Measurements from ENCODE around the gene LY6G6C. TPM values are rescaled to one million over a fixed set of nuclear protein-coding genes. Genes with fewer than 3 reads are reported as not detected.

Gene LY6G6C
- total and polyA plus RNA-seq, 2 of the 13 experiments (the other 11 are each of a cell fraction or from before 2014, with no cell fraction given) = 0.15 TPM; not detected in 1

DNA sequence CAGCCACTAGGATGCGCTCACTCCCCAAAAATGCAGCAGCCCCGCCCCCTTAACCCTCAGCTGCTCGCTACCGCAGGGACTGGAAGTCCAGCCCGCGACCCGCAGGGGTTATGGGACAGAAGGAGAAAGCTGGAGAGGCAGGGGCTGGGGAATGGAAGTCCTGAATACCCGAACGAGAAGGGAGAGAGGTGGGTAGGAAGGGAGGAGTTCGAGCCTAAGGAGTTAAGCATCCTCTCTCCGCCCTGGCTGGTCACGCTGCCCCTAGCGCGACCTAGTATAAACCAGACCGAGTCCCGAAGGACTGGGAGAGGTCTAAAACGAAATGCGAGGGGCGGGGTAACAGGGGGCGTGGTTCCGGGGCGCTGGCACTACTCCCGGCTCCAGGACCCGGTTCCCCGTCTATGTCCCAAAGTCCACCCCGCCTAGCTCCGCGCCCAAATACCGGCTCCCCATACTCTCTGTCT is 8.0 kb upstream of the LY6G6C start (continued):
- no peak for TF ChIP-seq EHMT2 (IDR thresholded peaks at IDR 0.05; ENCODE audit: borderline replicate concordance, low read depth, low read length)
- TF ChIP-seq ZNF709 (CRISPR knock-in tag; IDR thresholded peaks at IDR 0.05) = 0 out of 2 replicates have a peak, but pooled peaks have one; percentile 22
- no peak; the same call in 1 of the 2 replicates for TF ChIP-seq SRY (CRISPR knock-in tag; IDR thresholded peaks at IDR 0.05)
- no peak for TF ChIP-seq ZNF577 (CRISPR knock-in tag; IDR thresholded peaks at IDR 0.05; ENCODE audit: borderline replicate concordance, low read depth)
- peak; percentile 78 for TF ChIP-seq HDAC1 (CRISPR knock-in tag; IDR thresholded peaks at IDR 0.05)
- TF ChIP-seq ZBTB49 (CRISPR knock-in tag; IDR thresholded peaks at IDR 0.05; ENCODE audit: borderline replicate concordance) = no peak
- TF ChIP-seq KAT7 (CRISPR knock-in tag; IDR thresholded peaks at IDR 0.05; ENCODE audit: borderline replicate concordance) = no peak
- TF ChIP-seq PBX2 (CRISPR knock-in tag; IDR thresholded peaks at IDR 0.05) = no peak
- TF ChIP-seq ZNF768 (CRISPR knock-in tag; IDR thresholded peaks at IDR 0.05) = peak; percentile 22; the same call in 1 of the 2 replicates
- TF ChIP-seq ZNF3 (CRISPR knock-in tag; IDR thresholded peaks at IDR 0.05) = no peak
- peak; percentile 80 for TF ChIP-seq ZBTB7A (CRISPR knock-in tag; IDR thresholded peaks at IDR 0.05)
- peak; percentile 77; the same call in 1 of the 2 replicates for TF ChIP-seq CBX5 (CRISPR knock-in tag; IDR thresholded peaks at IDR 0.05; ENCODE audit: borderline replicate concordance)
- TF ChIP-seq, protein P1, sequence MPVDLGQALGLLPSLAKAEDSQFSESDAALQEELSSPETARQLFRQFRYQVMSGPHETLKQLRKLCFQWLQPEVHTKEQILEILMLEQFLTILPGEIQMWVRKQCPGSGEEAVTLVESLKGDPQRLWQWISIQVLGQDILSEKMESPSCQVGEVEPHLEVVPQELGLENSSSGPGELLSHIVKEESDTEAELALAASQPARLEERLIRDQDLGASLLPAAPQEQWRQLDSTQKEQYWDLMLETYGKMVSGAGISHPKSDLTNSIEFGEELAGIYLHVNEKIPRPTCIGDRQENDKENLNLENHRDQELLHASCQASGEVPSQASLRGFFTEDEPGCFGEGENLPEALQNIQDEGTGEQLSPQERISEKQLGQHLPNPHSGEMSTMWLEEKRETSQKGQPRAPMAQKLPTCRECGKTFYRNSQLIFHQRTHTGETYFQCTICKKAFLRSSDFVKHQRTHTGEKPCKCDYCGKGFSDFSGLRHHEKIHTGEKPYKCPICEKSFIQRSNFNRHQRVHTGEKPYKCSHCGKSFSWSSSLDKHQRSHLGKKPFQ (CRISPR knock-in tag; IDR thresholded peaks at IDR 0.05; ENCODE audit: insufficient replicate concordance) = no peak
- peak; percentile 40; the same call in 1 of the 2 replicates for TF ChIP-seq NCOA2 (CRISPR knock-in tag; IDR thresholded peaks at IDR 0.05)
- no peak for TF ChIP-seq XBP1 (CRISPR knock-in tag; IDR thresholded peaks at IDR 0.05)
- TF ChIP-seq NR2F1 (CRISPR knock-in tag; IDR thresholded peaks at IDR 0.05) = peak in 1 of 2 experiments; percentile 59; a peak in 1 of 4 replicates
- TF ChIP-seq, protein P2, sequence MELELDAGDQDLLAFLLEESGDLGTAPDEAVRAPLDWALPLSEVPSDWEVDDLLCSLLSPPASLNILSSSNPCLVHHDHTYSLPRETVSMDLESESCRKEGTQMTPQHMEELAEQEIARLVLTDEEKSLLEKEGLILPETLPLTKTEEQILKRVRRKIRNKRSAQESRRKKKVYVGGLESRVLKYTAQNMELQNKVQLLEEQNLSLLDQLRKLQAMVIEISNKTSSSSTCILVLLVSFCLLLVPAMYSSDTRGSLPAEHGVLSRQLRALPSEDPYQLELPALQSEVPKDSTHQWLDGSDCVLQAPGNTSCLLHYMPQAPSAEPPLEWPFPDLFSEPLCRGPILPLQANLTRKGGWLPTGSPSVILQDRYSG (CRISPR knock-in tag; IDR thresholded peaks at IDR 0.05) = no peak
- no peak for TF ChIP-seq ATF7-NPFF (CRISPR knock-in tag; IDR thresholded peaks at IDR 0.05; ENCODE audit: low read depth)
- peak; percentile 27 for TF ChIP-seq POGZ (CRISPR knock-in tag; IDR thresholded peaks at IDR 0.05)
- TF ChIP-seq ZNF816 (CRISPR knock-in tag; IDR thresholded peaks at IDR 0.05; ENCODE audit: borderline replicate concordance) = no peak; the same call in 1 of the 2 replicates
- TF ChIP-seq CCDC6 (CRISPR knock-in tag; IDR thresholded peaks at IDR 0.05) = no peak
- peak; percentile 66; the same call in 1 of the 2 replicates for TF ChIP-seq ZKSCAN1 (IDR thresholded peaks at IDR 0.05; ENCODE audit: low read length)
- no peak for TF ChIP-seq ZNF432 (CRISPR knock-in tag; IDR thresholded peaks at IDR 0.05; ENCODE audit: borderline replicate concordance)
- TF ChIP-seq ZSCAN20 (CRISPR knock-in tag; IDR thresholded peaks at IDR 0.05; ENCODE audit: borderline replicate concordance) = 0 out of 2 replicates have a peak, but pooled peaks have one; percentile 2
- TF ChIP-seq SKI (IDR thresholded peaks at IDR 0.05; ENCODE audit: partially characterized antibody) = no peak
- TF ChIP-seq PHF21A (CRISPR knock-in tag; IDR thresholded peaks at IDR 0.05) = peak; percentile 77
- no peak for TF ChIP-seq TGIF2 (CRISPR knock-in tag; IDR thresholded peaks at IDR 0.05)

Measured in HepG2 (cell line).